ENCODE measurements around the gene UPP2.

DNA sequence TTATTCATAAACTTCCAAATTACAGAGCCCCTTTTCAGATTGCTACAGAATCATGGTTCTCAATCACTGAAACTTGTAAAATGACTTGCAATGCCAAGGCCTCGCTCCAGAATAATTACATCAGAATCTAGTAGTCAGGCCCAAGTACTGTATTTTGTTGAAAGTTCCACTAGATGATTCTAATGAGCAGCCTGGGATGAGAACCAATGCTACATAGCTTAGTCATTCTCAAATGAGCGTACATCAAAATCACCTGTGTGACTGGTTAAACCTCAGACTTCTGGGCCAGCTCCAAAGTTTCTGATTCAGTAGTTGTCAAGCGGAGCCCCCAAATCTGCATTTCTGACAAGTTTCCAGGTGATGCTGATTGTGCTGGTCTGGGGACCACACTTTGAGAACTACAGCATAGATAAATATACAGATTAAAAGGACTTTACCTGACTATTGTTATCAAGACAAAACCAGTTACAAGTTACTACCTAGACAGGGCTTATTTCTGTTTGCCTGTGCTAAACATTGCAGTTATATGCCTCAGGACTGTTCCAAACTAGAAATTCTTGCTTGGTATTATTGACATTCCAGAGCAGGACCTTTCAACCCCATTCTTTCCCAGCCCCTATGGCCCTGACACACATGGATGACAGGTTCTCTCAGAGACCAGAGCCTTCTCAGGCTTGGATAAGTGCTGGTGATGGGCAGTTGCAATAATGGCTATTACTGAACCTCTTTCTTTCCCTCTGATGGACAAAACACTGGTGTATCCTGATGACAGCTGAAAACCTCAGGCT is 83.1 kb downstream of the UPP2 start:
- TF ChIP-seq CTCF (IDR thresholded peaks at IDR 0.05) (no peak), POLR2A (IDR thresholded peaks at IDR 0.05) (no peak)

All from Peyer's patch (tissue), 4 donors.